Hepatic stellate cell (primary cell): ENCODE results near the gene KLK7.
"Not testable (repeated sequence)": the region's sequence is repeated elsewhere in the genome, so short reads cannot be mapped to it uniquely, and the experiment has no call there.

Experiments used
- DNase-seq: peaks from one replicate; pipeline ENCODE4 v3.0.0; 2011; ENCODE audit warnings: low spot score

Gene KLK7

GRCh38 chr19:51010066-51010795 lies 26.5 kb upstream of the KLK7 start:
- no peak for DNase-seq

GRCh38 chr19:51009061-51009891 lies 25.6 kb upstream of the KLK7 start:
- no peak for DNase-seq

- DNase-seq, result no peak
Observed at GRCh38 chr19:51007488-51007887, 23.8 kb upstream of the KLK7 start.

- no peak for DNase-seq
Observed at GRCh38 chr19:51006406-51006805, 22.7 kb upstream of the KLK7 start.

- no peak for DNase-seq
Observed at GRCh38 chr19:51005248-51005647, 21.5 kb upstream of the KLK7 start.

- no peak for DNase-seq
Observed at GRCh38 chr19:51003316-51003715, 19.6 kb upstream of the KLK7 start.

GRCh38 chr19:51002542-51003311 lies 19.0 kb upstream of the KLK7 start:
- no peak for DNase-seq

GRCh38 chr19:51002089-51002532 lies 18.4 kb upstream of the KLK7 start:
- DNase-seq, result no peak

- DNase-seq, result no peak
Observed at GRCh38 chr19:51001515-51001914, 17.8 kb upstream of the KLK7 start, which contains the start of gene KLK8. TSS of gene KLK8 (minus strand) at chr19:51001604. CDS start at chr19:51001167, 437 bp downstream.

- no peak for DNase-seq
Observed at GRCh38 chr19:51000981-51001380, 17.3 kb upstream of the KLK7 start.

GRCh38 chr19:51000426-51000825 lies 16.7 kb upstream of the KLK7 start:
- DNase-seq, result no peak

GRCh38 chr19:50998686-50999085 lies 15.0 kb upstream of the KLK7 start:
- no peak for DNase-seq

GRCh38 chr19:50998061-50998460 lies 14.3 kb upstream of the KLK7 start:
- no peak for DNase-seq

GRCh38 chr19:50994129-50994528 lies 10.4 kb upstream of the KLK7 start:
- no peak for DNase-seq

GRCh38 chr19:50992666-50993035 lies 8.9 kb upstream of the KLK7 start:
- DNase-seq, result no peak

- DNase-seq, result not testable (repeated sequence)
Observed at GRCh38 chr19:50984416-50984815, 699 bp upstream of the KLK7 start.

- DNase-seq, result no peak
Observed at GRCh38 chr19:50982186-50982585, 1.5 kb downstream of the KLK7 start.

GRCh38 chr19:50981587-50982146 lies 2.0 kb downstream of the KLK7 start:
- no peak for DNase-seq

- no peak for DNase-seq
Observed at GRCh38 chr19:50980208-50980607, 3.5 kb downstream of the KLK7 start.

- DNase-seq, result no peak
Observed at GRCh38 chr19:50979758-50980157, 4.0 kb downstream of the KLK7 start.

- DNase-seq, result no peak
Observed at GRCh38 chr19:50978772-50979390, 4.8 kb downstream of the KLK7 start.

GRCh38 chr19:50977626-50978025 lies 6.1 kb downstream of the KLK7 start:
- no peak for DNase-seq
